ENCODE measurements around the gene TCL1B. TPM values are rescaled to one million over a fixed set of nuclear protein-coding genes. Genes with fewer than 3 reads are reported as not detected.
"Not testable (repeated sequence)": the region's sequence is repeated elsewhere in the genome, so short reads cannot be mapped to it uniquely, and the experiment has no call there.

The TCL1B gene
- total and polyA plus RNA-seq, 3 donors from 2014 or later: 3.7 to 5.6 (median 5.1) TPM

DNA sequence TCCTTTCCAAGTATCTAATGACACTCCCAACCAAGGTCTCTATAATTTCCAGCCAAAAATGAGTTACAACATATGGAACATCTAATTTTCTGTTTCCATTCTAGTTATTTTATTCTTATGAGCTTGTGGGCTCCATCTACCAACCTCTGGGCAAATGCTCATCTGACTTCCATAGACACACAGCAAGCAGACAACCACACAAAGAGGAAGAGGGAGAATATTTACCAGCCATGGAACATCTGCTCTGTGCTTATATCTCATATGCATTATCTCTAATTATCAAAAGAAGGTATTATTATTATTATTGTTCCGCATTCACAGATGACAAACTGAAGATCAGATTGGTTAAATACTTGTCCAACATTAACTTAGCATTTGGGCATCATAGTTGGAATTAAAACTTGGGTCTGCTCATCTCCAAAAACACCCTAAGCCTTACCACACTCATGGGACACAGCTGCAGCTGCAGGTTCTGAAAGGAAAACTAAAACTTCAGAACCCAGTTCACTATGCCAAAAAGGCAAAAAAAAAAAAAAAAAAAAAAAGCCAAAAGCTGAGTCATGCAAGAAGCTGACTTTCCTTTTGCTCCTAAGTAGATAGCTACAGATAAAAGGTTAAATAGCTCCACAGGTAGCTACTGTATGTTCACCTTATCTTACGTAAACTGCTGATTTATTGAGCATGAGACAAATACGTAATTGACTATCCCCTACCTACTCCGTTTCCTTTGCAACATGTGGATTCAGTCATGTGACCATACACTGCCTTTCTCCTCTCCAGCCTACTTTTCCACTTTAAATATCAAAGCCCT lies 23.6 kb upstream of the TCL1B start:
- intact Hi-C loops (cut with DNase I; ENCODE audit: low total_unique reads): no loop called here
- DNase-seq: no peak
- TF ChIP-seq CTCF (IDR thresholded peaks at IDR 0.05): no peak
- TF ChIP-seq POLR2A (IDR thresholded peaks at IDR 0.05): no peak
- Histone ChIP-seq H3K36me3 (ENCODE audit: low read depth, missing control alignments) (no peaks in the 10 kb centered on the region), H3K27ac (no peak overlapping the region), H3K9me3 (no peaks in the 10 kb centered on the region), H3K4me1 (no peaks in the 10 kb centered on the region), H3K4me3 (no peak overlapping the region), H3K27me3 (no peaks in the 10 kb centered on the region)
- 35 to 53% methylated on average over 4 of the region's 4 CpGs for WGBS, 2 donors

GRCh38 chr14:95663226-95663797 lies 22.9 kb upstream of the TCL1B start:
- no peak overlapping the region for H3K4me3 ChIP-seq
- 53 to 68% methylated on average over 5 of the region's 5 CpGs for WGBS, 2 donors

DNA sequence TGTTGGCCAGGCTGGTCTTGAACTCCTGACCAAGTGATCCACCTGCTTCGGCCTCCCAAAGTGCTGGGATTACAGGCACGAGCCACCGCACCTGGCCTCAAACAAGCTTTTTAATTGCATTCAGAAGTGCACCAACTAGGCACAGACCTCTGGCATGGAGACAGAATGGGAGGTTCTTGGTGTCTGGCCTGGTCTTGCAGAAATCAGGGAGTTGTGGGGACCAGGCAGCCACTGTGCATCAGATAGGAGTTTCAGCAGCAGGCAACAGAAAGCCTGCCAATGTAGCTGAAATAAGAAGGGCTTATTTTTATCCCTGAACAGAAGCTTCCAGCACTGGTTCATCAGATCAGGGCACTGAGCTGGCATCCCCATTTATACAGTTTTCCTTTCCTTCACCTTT lies 22.2 kb upstream of the TCL1B start:
- intact Hi-C loops (cut with DNase I; ENCODE audit: low total_unique reads): no loop called here
- TF ChIP-seq POLR2A (IDR thresholded peaks at IDR 0.05): no peak
- no peak for TF ChIP-seq CTCF (IDR thresholded peaks at IDR 0.05)
- H3K4me3 ChIP-seq: no peak overlapping the region
- DNase-seq: peak; percentile 28
- 80 to 88% methylated on average over 3 of the region's 3 CpGs for WGBS, 2 donors
- H3K9me3 ChIP-seq: no peaks in the 10 kb centered on the region
- no peak overlapping the region for H3K27ac ChIP-seq
- no peaks in the 10 kb centered on the region for H3K4me1 ChIP-seq
- no peaks in the 10 kb centered on the region for H3K36me3 ChIP-seq (ENCODE audit: low read depth, missing control alignments)
- H3K27me3 ChIP-seq: no peaks in the 10 kb centered on the region

More at GRCh38 chr14:95663226-95663797, 22.9 kb upstream of the TCL1B start:
- intact Hi-C loops (cut with DNase I; ENCODE audit: low total_unique reads): no loop called here
- no peaks in the 10 kb centered on the region for H3K4me1 ChIP-seq
- no peaks in the 10 kb centered on the region for H3K9me3 ChIP-seq
- no peak overlapping the region for H3K27ac ChIP-seq
- TF ChIP-seq POLR2A (IDR thresholded peaks at IDR 0.05): no peak
- TF ChIP-seq CTCF (IDR thresholded peaks at IDR 0.05): no peak
- no peak for DNase-seq
- H3K36me3 ChIP-seq (ENCODE audit: low read depth, missing control alignments): no peaks in the 10 kb centered on the region
- no peaks in the 10 kb centered on the region for H3K27me3 ChIP-seq

DNA sequence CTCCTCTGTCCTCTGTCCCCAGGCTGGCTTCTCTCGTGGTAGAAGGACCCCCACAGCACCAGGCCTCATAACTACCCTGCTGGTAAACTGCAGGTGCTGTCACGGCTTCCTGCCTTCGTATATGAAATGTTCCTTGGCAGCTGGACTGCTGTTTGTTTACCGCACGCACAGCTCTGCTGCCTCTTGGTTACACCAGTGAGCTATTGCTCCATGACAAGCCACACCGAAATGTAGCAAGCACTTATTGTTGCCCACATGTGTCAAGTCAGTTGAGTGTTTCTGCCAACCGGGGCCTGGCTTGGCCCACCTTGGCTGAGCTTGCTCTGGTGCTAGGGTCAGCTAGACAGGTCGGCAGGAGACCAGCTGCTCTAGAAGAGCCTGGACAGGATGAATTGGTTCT lies 21.7 kb upstream of the TCL1B start:
- intact Hi-C loops (cut with DNase I; ENCODE audit: low total_unique reads): no loop called here
- no peak for DNase-seq
- no peak overlapping the region for H3K4me3 ChIP-seq
- H3K36me3 ChIP-seq (ENCODE audit: low read depth, missing control alignments): no peaks in the 10 kb centered on the region
- H3K27ac ChIP-seq: no peak overlapping the region
- 86 to 88% methylated on average over 7 to 8 of the region's 8 CpGs for WGBS, 2 donors
- no peaks in the 10 kb centered on the region for H3K27me3 ChIP-seq
- no peaks in the 10 kb centered on the region for H3K4me1 ChIP-seq
- no peaks in the 10 kb centered on the region for H3K9me3 ChIP-seq
- TF ChIP-seq POLR2A (IDR thresholded peaks at IDR 0.05) (no peak), CTCF (IDR thresholded peaks at IDR 0.05) (no peak)

DNA sequence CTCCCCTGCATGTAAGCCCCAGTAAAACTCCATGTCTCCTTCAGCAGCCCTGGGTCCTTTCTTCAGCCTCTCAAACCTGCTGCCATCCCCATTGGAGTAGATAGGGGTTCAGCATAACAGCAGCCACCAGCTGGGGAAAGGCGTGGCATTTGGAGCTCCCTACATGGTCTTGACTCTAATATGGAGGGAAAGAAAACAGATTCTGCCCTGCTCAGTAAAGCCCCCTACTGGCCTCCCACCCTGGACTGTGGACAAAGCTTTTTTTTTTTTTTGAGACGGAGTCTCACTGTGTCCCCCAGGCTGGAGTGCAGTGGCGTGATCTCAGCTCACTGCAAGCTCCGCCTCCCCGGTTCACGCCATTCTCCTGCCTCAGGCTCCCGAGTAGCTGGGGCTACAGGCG lies 20.7 kb upstream of the TCL1B start:
- DNase-seq; H3K4me3 ChIP-seq; H3K9me3 ChIP-seq; H3K27ac ChIP-seq; intact Hi-C loops (cut with DNase I; ENCODE audit: low total_unique reads); H3K4me1 ChIP-seq; H3K27me3 ChIP-seq; H3K36me3 ChIP-seq (ENCODE audit: low read depth, missing control alignments): not testable (repeated sequence)
- 74 to 76% methylated on average over 8 of the region's 8 CpGs for WGBS, 2 donors
